SIG-M5 (cell line): ENCODE results near the gene GRB10.

Experiments
- DNase-seq: peaks from one replicate; lab custom pipeline; 2025; lab: John Stamatoyannopoulos, UW

The GRB10 gene

DNA sequence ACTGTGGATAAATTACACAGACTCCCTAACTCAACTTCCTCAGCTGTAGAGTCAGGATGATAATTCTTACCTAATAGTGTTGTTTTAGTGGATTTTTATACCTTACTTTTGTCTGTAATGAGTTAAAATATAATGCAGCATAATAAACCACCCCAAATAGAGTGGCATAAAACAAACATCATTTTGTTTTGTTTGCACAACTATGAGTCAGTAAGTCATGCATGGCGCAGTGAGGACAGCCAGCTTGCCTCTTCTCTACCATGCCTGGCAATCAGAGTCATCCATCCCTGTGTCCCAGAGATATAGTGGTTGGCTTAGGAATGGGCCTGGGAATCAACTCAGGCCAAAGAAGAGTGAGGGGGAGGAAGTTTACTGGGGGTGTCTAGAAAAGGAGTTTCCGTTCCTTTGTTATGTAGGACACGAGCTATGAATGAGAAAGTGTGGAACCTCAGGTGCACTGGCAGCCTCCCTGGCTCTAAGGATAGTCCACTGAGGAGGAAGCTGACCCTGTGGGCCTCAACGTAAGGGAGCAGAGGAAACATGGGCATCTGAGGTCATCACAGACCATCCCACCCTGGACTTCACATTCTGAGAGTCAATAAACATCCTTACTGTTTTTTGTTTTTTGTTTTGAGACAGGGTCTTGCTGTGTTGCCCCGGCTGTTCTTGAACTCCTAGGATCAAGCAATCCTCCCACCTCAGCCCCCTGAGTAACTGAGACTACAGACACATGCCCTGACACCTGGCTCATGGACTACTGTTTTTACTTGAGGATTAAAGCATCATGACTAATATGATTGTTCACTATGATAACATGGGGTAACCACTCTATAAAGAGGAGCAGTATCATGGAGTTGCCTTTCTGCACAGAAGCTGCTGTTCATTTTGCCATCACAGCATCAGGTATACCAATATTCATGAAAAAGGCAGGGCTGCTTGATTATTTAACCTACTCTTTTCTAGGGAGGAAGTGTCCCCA, 21.0 kb upstream of the GRB10 start:
- no peak for DNase-seq

- no peak for DNase-seq
Measured at GRCh38 chr7:50801907-50802306, 19.2 kb upstream of the GRB10 start.

- no peak for DNase-seq
Measured at GRCh38 chr7:50799873-50800272, 17.2 kb upstream of the GRB10 start.

GRCh38 chr7:50798126-50798525, 15.4 kb upstream of the GRB10 start:
- DNase-seq: no peak

DNA sequence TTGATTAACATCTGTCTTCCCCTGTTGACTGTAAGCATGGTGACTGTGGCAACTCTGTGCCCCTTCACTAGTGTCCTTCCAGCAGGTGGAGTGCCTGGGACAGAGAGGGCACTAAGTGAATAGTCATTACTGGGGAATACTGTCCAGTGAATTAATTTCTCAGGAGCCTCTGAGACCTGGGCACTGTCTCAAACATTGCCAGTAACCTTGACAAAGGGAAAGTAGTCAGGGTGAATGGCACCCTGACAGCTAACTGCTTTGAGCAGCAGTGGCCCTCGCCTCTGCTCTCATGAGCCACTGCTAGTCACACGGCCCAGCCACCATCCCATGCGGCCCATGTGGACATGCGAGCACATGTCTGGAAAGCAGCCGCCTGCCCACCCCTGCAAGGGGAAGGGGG, 13.1 kb upstream of the GRB10 start:
- no peak for DNase-seq

DNA sequence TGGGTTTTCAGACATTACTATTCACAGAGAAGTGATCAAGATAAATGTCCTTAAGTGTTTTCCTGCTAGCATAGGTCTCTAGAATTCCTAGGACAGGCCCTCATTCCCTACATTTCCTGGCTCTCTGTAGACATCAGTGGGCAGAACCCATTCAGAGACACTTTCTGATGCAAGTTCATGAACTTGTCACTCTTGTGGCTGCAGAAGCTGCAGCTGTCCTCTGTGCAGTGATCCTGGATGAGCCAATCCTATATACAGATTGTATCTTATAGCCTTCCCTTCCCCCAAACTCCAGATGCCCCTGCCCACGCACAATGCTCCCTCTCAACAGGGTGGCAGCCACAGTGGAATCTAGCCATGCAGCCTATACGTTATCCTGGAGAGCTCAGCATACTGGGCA, 12.6 kb upstream of the GRB10 start:
- DNase-seq: no peak

DNA sequence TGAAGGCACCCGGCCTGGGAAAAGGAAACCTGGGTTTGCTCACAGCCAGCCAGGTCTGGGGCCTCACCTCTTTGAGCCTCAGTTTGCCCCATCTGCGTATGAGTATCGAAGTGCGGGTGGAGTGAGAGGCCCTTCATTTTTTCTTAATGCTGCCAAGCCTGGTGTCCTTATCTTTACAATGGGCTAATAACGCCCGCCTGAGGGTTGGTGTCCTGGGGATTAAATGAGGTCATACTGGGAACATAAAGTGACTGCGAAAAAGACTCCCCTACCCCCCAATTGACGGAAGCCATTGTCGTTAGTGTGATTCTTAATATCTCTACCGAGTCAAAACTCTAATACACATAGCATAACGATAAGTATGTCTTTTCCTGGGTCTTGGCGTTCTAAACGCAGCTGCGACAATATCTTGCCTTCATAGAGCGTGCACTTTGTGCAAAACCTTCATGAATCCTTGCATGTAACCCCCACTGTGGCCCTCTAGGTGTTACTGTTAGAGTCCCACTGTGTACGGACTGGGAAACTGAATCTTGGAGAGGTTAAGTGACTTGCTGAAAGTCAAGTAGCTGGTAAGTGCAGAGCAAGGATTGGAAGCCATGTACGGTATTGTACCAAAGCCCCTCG, 11.4 kb upstream of the GRB10 start:
- DNase-seq: no peak

DNA sequence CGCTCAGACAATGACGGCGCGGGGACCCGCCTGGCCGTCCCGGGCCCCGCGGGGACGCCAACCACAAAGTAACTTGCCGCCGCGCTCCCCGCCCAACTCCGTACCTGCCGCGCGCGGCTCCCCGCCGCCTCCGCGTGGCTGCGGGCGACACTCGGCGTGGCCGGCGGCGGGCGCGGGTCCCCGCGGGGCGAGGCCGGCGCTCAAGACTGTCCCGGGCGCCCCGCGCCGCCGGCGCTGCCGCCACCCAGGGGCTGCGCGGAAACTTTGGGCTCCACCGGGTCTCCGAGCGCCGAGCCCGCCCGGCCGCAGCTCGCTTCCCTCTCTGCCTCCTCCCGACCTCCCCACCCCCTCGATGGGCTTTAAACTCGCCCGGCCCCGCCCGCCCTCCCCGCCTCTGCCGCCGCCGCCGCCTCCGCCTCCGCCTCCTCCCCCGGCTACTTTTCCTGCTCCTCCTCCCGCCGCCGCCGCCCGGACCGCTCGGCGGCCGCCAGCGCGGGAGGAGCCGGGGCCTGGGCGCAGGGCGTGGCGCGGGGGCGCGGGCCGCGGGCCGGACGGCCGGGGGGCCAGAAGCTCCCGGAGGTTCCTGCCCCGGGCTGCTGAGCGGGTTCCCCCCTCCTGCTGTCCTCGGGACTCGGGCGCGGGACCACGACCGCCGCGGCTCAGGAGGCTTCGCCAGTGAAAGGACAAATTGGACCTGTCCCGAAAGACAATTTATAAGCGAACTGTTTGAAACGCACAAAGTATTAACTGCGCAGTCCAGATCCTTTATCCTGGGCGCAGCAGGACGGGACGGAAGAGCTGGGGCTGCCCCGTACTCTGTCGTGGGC, 10.6 kb upstream of the GRB10 start:
- no peak for DNase-seq

DNA sequence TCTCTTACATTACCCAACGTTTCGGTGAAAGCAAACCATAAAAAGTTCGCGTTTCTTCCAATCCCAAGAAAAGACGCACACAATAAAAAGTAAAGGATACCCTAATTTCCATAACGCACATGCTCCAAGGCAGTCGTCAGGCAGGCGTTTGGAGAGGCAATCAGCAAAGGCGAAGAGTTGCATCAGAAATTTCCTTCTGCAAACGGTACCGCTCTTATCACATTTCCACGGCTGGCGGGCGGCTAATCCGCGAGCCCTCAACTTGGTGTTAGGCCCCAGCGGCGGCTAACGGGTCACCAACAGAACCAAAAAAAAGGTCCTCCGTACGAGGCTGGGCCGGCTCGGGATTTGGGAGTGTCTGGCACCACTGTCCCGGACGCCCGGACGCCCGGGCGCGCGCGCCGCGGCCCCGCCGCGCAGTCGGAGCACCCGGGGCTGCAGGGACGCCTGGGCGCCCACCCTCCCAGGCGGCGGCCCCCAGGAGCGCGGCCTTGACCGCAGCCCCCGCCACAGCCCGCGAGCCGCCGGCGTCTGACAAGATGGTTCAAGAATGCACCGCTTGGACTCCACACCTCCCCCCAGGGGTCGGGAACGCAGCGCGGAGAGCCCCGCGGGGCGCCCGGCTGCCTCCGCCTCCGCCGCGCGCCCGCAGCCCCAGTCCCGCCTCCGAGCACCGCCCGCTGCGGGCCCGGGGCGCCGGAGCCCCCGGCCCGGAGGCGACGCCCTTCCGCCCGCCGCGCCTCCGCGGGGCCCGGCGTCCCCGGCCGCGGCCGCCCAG, 9.8 kb upstream of the GRB10 start:
- peak; percentile 4 for DNase-seq

DNA sequence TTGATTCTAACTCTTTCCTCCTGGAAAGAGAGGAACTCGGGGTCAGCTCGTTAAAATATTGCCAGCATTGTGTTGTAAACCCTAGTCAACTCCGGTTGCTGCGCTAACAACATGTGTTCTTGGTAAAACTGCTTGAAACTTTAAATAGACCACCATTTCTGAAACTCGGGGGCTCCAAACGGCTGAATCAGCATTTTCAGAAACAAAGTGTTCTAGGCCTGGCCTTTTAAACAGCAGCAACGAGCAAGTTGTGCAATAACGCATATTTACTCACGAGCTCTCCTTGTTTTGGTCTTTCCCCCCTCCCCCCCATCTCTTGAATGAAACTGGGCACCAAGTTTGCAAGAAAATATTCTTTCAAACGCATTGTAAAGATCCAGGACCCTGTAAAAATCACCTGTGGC, 9.2 kb upstream of the GRB10 start:
- DNase-seq: peak; percentile 5

GRCh38 chr7:50791363-50791937, 8.8 kb upstream of the GRB10 start:
- no peak for DNase-seq

GRCh38 chr7:50790381-50790780, 7.7 kb upstream of the GRB10 start:
- DNase-seq: no peak

DNA sequence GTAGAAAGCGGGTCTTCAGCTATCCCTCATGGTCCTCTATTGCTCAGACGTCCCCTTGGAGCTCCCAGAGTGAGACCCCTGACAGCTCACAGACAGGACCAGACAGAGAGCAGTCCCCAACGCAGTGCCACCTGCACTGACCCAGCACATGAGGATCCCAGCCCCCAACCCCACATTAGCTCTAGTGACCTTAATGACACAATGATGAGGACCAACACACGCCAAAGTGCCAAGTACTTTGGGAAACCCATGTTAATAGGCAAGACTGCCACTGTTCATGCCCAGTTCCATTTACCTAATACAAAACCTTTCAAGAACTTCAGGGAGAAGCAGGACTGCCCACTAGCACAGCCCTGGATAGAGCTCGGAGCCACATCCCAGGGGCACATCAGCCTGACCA, 5.7 kb upstream of the GRB10 start:
- no peak for DNase-seq

- no peak for DNase-seq
Measured at GRCh38 chr7:50787825-50788224, 5.1 kb upstream of the GRB10 start.

DNA sequence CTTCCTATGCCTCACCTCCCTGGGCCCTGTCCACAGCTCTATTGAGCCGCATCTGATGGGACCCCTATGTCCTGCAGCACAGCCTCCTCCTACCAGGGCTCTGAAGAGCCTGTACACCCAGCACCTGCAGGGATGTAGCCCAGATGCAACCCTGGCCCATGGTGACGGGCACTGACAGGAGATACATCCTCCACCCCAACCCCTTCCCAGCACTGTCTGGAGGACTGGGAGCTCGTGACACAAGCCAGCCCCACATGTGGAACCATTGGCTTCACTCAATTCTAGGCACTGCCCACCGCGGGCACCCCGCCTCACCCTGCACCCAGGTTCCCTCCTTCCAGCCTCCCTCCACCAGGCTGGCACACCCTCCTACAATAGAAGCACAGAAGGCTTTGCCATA, 2.6 kb upstream of the GRB10 start:
- no peak for DNase-seq

DNA sequence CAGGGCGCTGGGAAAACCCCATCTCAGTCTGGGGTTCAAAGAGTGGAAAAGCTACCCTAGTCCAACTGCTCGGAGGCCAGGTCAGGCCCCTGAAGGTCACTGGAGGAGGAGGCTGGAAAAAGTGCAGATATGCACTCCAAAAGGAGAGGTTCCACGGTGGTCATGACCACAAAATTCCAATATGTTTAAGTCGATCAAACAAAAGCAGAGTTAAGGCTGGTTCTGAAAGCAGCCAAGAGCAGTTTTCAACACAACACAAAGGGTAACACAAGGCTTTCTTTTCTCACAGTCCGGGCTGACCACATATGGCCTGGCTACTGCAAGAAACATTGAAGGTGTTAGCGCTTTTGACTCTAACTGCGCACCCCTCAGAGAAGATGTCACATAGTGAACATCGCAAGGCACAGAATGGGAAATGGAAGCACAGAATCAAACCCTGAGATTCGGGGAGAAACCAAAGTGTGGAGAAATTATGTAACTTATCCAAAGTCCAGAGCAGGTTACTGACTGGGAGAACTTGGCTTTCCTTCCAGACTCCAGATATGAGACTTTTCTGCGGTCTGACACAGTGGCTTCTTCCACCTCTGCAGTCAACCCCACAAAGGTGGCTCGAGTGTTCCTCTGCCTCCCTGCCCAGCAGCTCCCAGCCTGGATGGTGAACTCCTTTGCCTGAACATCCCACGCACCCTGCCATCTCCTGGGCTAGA, 1.3 kb upstream of the GRB10 start:
- no peak for DNase-seq

DNA sequence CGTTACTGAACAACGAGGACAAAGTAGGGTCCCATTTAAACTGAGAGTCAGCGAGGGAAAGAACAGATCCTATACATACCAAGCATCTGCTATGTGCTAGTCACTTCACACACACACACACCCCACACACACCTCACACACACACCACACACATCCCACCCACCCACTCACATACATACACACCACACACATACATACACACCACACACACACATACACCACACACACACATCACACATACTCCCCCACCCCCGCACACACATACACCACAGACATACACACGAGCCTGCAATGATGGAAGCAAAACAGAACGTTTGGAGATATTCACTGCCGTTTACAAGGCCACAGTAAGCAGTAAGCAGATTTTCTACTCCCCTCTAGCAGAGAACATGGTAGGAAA, 607 bp upstream of the GRB10 start:
- DNase-seq: no peak

DNA sequence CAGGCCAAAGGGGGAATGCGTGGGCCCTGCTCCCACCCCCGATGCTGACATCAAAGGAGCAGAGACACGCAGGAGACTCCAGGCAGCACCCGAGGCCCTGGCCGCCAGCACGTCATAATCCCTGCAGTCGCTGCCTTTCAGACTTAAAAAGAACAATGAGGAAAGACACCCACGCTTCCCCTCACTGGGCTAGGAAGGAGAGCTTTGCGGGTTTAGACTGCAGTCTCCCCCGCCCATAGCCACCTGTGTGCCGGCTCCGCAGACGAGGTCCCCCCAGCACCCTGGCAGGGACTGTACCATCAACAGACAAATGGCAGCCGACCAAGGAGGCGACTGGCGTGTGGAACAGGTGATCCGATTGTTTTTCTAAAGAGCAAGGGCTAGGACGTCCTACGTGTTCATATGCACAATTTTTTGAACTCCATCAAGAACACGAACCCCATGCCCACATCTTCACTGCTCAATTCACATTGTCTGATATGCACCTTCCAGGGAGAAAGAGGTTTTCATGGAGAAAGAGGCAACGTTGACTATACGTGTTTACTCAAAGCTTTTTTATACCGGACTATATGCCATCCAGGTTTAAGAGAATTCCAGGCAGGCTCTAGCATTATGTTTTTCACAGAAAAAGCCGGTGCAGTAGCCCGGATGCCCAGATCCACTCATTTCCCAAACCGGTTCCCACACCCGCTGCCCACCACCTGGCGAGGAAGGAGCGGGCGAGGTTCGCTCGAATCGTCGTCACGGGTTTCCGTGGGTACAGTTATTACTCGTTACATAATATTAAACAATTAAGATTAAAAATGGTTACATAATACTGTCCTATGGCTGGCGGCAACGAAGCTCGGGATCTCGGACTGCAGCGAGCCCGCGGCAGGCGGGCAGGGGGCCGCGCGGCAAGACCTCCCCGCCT, 1.1 kb downstream of the GRB10 start:
- DNase-seq: no peak

DNA sequence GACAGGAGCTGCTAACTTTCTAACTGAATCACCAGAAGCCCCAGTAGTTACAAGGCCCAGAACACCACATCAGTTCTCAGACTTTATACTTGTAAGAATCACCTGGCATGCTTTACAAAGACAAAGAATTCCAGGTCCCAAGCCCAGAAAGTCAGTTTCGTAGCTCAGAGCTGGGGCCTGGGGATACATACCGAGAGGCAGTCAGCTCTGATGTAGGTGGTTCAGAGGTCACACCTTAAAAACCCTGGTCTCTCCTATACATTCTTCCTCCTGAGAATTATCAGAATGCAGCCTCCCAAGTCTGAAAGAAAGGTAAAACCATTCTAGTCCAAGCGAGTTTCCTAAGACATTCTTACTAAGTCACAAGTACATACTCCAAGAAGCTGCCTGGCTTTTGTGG, 2.3 kb downstream of the GRB10 start:
- DNase-seq: no peak

DNA sequence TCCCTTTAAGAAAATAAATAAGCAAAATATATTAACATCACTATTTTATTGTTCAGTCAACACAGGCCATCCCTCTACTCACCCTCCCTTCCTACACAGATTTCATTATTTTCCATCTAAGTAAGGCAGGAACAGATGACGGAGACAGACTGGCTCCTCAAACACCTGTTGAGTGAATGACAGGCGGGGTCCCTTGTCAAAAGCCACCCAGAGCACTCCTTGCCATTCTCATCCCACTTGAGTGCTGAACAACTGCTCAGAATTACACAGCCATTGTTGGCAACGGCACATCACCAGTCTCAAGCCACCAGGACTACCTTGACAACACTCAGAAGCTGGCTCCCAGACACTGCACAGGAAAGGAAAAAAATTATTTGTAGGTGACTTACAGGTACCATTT, 3.3 kb downstream of the GRB10 start:
- no peak for DNase-seq
